HepG2 (cell line): ENCODE results near the gene CAMKK1. TPM values are rescaled to one million over a fixed set of nuclear protein-coding genes. Genes with fewer than 3 reads are reported as not detected.

Experiments
- ATAC-seq: fragments of 200-7000 bp; cut with Tn5 transposase; 3 replicates; pipeline ENCODE4 v1.9.1; 2020; ENCODE audit warnings: mild to moderate bottlenecking, moderate library complexity
- BruUV-seq: library from RNA; stranded (reverse); fragments of 400-500 nt; replicated peaks from 2 replicates; lab custom pipeline; 2021; lab: Mats Ljungman, UMichigan
- CTCF ChIA-PET: fragments of 300-600 bp; formaldehyde crosslinking; extraction: SDS; loops from one replicate; lab custom pipeline; 2021; ENCODE audit warnings: low total read pairs, inconsistent platforms, low intra/inter-chr PET ratio; lab: Yijun Ruan, JAX
- POLR2A ChIA-PET: fragments of 350-600 bp; sonication (Branson Sonifier 250); formaldehyde crosslinking; loops from one replicate; lab custom pipeline; 2020; ENCODE audit warnings: antibody characterized with exemption, inconsistent platforms; lab: Yijun Ruan, JAX
- DNase-seq: peaks from one replicate; pipeline ENCODE4 v3.0.0-alpha.2; 2015; ENCODE audit warnings: low spot score
- FAIRE-seq: peaks from 3 replicates; lab custom pipeline; 2011; peaks lifted over from hg19 to GRCh38; lab: Jason Lieb, UNC
- H2AFZ ChIP-seq: one replicate; pipeline ENCODE4 v1.6.1; 2011; ENCODE audit warnings: low read length, inconsistent platforms
- H3K27ac ChIP-seq: fragments of 300-600 bp; 3 replicates; pipeline ENCODE4 v1.8.0; 2011; ENCODE audit warnings: mixed run types, mild to moderate bottlenecking, mixed read lengths, low read length, inconsistent platforms; ENCODE audit not compliant: insufficient read depth; ENCODE audit errors: extremely low read length
- H3K27me3 ChIP-seq, 2 experiments: fragments of 200-600 bp in 1 of 2; 2 replicates in 1 of 2; 3 replicates in 1 of 2; pipeline versions ENCODE4 v1.6.0 to v1.8.0; 2011; ENCODE audit warnings: low read length in 2 of 2, mild to moderate bottlenecking in 2 of 2, moderate library complexity in 2 of 2, inconsistent platforms in 1 of 2; ENCODE audit not compliant: insufficient read depth in 2 of 2, control insufficient read depth in 1 of 2
- H3K36me3 ChIP-seq, 2 experiments: fragments of 200-600 bp in 1 of 2; replicated peaks in 1 of 2; 2 replicates in 1 of 2; 3 replicates in 1 of 2; pipeline versions ENCODE4 v1.5.1 to v1.8.0; 2011; ENCODE audit warnings: low read length in 2 of 2, inconsistent platforms in 1 of 2; ENCODE audit not compliant: insufficient read depth in 2 of 2, control insufficient read depth in 1 of 2
- H3K4me1 ChIP-seq: 2 replicates; pipeline ENCODE4 v1.5.1; 2012; ENCODE audit warnings: low read length, inconsistent platforms; ENCODE audit not compliant: insufficient read depth
- H3K4me2 ChIP-seq: 2 replicates; pipeline ENCODE4 v1.6.0; 2011; ENCODE audit warnings: low read depth, low read length, inconsistent platforms
- H3K4me3 ChIP-seq, 3 experiments: fragments of 200-600 bp in 1 of 3; sonication (generic), shearing (Covaris generic) in 1 of 3; replicated peaks in 1 of 3; 2 replicates each; pipeline ENCODE4 v1.5.1; 2011 to 2016; ENCODE audit warnings: low read length in 3 of 3, inconsistent platforms in 2 of 3, low read depth in 2 of 3, mild to moderate bottlenecking in 2 of 3, control low read depth in 1 of 3, mixed read lengths in 1 of 3; ENCODE audit not compliant: insufficient read depth in 1 of 3
- H3K79me2 ChIP-seq: one replicate; pipeline ENCODE4 v1.6.1; 2011; ENCODE audit warnings: low read length, inconsistent platforms; ENCODE audit not compliant: insufficient read depth
- H3K9ac ChIP-seq: 2 replicates; pipeline ENCODE4 v1.6.0; 2011; ENCODE audit warnings: mild to moderate bottlenecking, low read depth, low read length, inconsistent platforms; ENCODE audit not compliant: insufficient read depth
- H3K9me3 ChIP-seq: 2 replicates; pipeline ENCODE4 v1.5.1; 2012; ENCODE audit warnings: mild to moderate bottlenecking, low read length
- H4K20me1 ChIP-seq: 2 replicates; pipeline ENCODE4 v1.6.0; 2011; ENCODE audit warnings: inconsistent platforms, mild to moderate bottlenecking, low read length, moderate library complexity; ENCODE audit not compliant: insufficient read depth
- HINFP ChIP-seq: sonication (generic); formaldehyde crosslinking; IDR thresholded peaks from 2 replicates; pipeline ENCODE4 v1.4.0; 2020; ENCODE audit warnings: low read depth, mild to moderate bottlenecking, missing genetic modification reagents
- RAD21 ChIP-seq: fragments of 450-650 bp; formaldehyde crosslinking; IDR thresholded peaks from 2 replicates; pipeline ENCODE4 v1.5.0; 2020; ENCODE audit warnings: mild to moderate bottlenecking
- SMC3 ChIP-seq: IDR thresholded peaks from 2 replicates; pipeline ENCODE4 v1.6.1; 2011; ENCODE audit warnings: low read length, improper control_type of control experiment
- STAG1 ChIP-seq: sonication (generic); formaldehyde crosslinking; IDR thresholded peaks from 2 replicates; pipeline ENCODE4 v1.4.0; 2020; ENCODE audit warnings: missing genetic modification reagents
- THAP8 ChIP-seq: sonication (generic); formaldehyde crosslinking; IDR thresholded peaks from 2 replicates; pipeline ENCODE4 v1.5.1; 2020; ENCODE audit warnings: missing genetic modification reagents, mild to moderate bottlenecking, borderline replicate concordance
- WGBS: methylation state at CpG from one replicate; pipeline ENCODE4 v1.1.6; 2017; ENCODE audit warnings: low lambda C conversion rate; 5-methylcytosine and 5-hydroxymethylcytosine counted together
- in situ Hi-C: cut with HindIII; loops from 2 replicates; pipeline ENCODE4 v1.10.0; 2017; ENCODE audit warnings: low pct_unique_long_range_greater_than_20kb; ENCODE audit not compliant: extremely low pct_ligation_motif_present
- intact Hi-C: fragments of 100-400 bp; cut with micrococcal nuclease; formaldehyde crosslinking; loops from one replicate; pipeline ENCODE4 v1.10.0; 2022; ENCODE audit not compliant: unreplicated experiment
- polyA plus RNA-seq, 8 experiments: library from polyadenylated mRNA; depleted of rRNA in 3 of 8; stranded (reverse) in 7 of 8; unstranded in 1 of 8; fragments of >200 nt; fragmentation: Illumina TruSeq in 4 of 8; extraction: Trizol in 4 of 8; gene quantifications; 2 replicates each; pipeline versions ENCODE4 v1.2.1 to v1.2.3, GENCODE V29; 2011 to 2016; ENCODE audit warnings: low read depth in 4 of 8, missing spikeins in 1 of 8, mixed read lengths in 1 of 8; ENCODE audit not compliant: insufficient read depth in 1 of 8
- total RNA-seq, 5 experiments: library from RNA; depleted of rRNA; stranded (reverse); fragments of >200 nt; fragmentation: Illumina TruSeq; extraction: Trizol; gene quantifications; 2 replicates each; pipeline ENCODE4 v1.2.3, GENCODE V29; 2016; ENCODE audit warnings: low read depth in 1 of 5
- TF ChIP-seq, protein P1 (sequence below): sonication (generic); formaldehyde crosslinking; IDR thresholded peaks from 2 replicates; pipeline ENCODE4 v1.5.0; 2020; ENCODE audit warnings: mild to moderate bottlenecking, missing genetic modification reagents, moderate library complexity

Gene CAMKK1
- total and polyA plus RNA-seq, 2 of the 13 experiments (the other 11 are each of a cell fraction or from before 2014, with no cell fraction given) = 1.5 to 1.6 TPM

- no peak for TF ChIP-seq HINFP (CRISPR knock-in tag)
Observed at GRCh38 chr17:3817851-3818605, 74.8 kb downstream of the CAMKK1 start (continued).

DNA sequence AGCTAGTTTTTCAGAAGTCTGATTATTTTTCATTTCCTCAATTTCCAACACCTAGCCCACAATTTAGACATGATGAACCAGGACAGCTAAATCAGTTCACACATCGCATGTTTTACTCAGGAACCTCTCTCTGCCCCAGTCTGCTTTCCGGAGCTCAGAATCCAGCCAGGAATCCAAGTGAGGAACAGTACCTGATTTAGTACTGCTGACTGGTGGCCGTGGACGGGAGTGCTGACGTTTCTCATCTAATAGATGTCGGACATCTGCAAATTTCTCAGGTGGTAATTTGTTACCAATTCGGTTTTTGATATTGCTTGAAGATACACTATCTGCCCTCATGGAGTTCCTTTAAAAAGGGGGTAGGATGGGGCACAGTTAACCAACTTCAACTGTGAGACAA lies 76.9 kb downstream of the CAMKK1 start:
- in situ Hi-C loops = no loop called here
- FAIRE-seq (no peak), ATAC-seq (peak; percentile 44; the same call in 1 of the 3 replicates)
- H3K27me3 ChIP-seq = no peaks in the 10 kb centered on the region
- H3K9me3 ChIP-seq = no peaks in the 10 kb centered on the region
- H3K36me3 ChIP-seq = peaks cover 14 to 60% of the 10 kb centered on the region in 2 experiments; a peak in 4 of 5 replicates
- intact Hi-C loops = no loop called here
- H3K9ac ChIP-seq = no peak overlapping the region
- no peak overlapping the region for H3K27ac ChIP-seq
- no TSS peak for BruUV-seq
- peaks cover 10% of the 10 kb centered on the region; the same call in 1 of the 2 replicates for H3K4me1 ChIP-seq
- TF ChIP-seq SMC3 (peak; percentile 34; the same call in 1 of the 2 replicates), STAG1 (peak; percentile 58), THAP8 (no peak), RAD21 (peak; percentile 63; the same call in 1 of the 2 replicates)
- TF ChIP-seq, protein P1, sequence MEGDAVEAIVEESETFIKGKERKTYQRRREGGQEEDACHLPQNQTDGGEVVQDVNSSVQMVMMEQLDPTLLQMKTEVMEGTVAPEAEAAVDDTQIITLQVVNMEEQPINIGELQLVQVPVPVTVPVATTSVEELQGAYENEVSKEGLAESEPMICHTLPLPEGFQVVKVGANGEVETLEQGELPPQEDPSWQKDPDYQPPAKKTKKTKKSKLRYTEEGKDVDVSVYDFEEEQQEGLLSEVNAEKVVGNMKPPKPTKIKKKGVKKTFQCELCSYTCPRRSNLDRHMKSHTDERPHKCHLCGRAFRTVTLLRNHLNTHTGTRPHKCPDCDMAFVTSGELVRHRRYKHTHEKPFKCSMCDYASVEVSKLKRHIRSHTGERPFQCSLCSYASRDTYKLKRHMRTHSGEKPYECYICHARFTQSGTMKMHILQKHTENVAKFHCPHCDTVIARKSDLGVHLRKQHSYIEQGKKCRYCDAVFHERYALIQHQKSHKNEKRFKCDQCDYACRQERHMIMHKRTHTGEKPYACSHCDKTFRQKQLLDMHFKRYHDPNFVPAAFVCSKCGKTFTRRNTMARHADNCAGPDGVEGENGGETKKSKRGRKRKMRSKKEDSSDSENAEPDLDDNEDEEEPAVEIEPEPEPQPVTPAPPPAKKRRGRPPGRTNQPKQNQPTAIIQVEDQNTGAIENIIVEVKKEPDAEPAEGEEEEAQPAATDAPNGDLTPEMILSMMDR (CRISPR knock-in tag) = peak; percentile 35
- TF ChIP-seq, all 625 proteins: peak for 4
- POLR2A ChIA-PET = no interaction called here
- Histone ChIP-seq H4K20me1 (no peaks in the 10 kb centered on the region), H2AFZ (no peak overlapping the region), H3K4me2 (no peak overlapping the region), H3K79me2 (no peaks in the 10 kb centered on the region), H3K4me3 (no peak overlapping the region)
- DNase-seq = no peak
- 96% methylated on average over 7 of the region's 7 CpGs for WGBS
- CTCF ChIA-PET = interaction anchor here (1.5 kb wide), 1 partner anchor 78 kb away, joined by 6 read pairs; no protein-coding TSS in a partner anchor
